ENCODE results near the gene ZNF484. TPM values are rescaled to one million over a fixed set of nuclear protein-coding genes. Genes with fewer than 3 reads are reported as not detected.
"Not testable (repeated sequence)": the region's sequence is repeated elsewhere in the genome, so short reads cannot be mapped to it uniquely, and the experiment has no call there.

The ZNF484 gene
- total RNA-seq, 2 donors from 2014 or later: 13.9 to 24.5 TPM

- Histone ChIP-seq H3K27me3 (replicated peaks; ENCODE audit: insufficient read depth) (no peaks in the 10 kb centered on the region), H3K4me1 (ENCODE audit: control insufficient read depth in 1 of 2, low read depth in 2 of 2) (no peaks in the 10 kb centered on the region), H3K36me3 (no peaks in the 10 kb centered on the region), H3K4me3 (no peak overlapping the region), H3K9me3 (no peaks in the 10 kb centered on the region), H3K27ac (no peak overlapping the region)
- no peak for ATAC-seq (ENCODE audit: insufficient number of reproducible peaks, low FRiP score, low read depth)
- TF ChIP-seq CTCF (IDR thresholded peaks at IDR 0.05): no peak
- no peak for DNase-seq (ENCODE audit: low spot score)
These were observed 19.5 kb upstream of the ZNF484 start for GRCh38 chr9:92897323-92897722.

- no peak for TF ChIP-seq CTCF (IDR thresholded peaks at IDR 0.05)
- H3K9me3 ChIP-seq: no peaks in the 10 kb centered on the region
- H3K36me3 ChIP-seq: no peaks in the 10 kb centered on the region
- no peaks in the 10 kb centered on the region for H3K27me3 ChIP-seq (replicated peaks; ENCODE audit: insufficient read depth)
- no peaks in the 10 kb centered on the region for H3K4me1 ChIP-seq (ENCODE audit: control insufficient read depth in 1 of 2, low read depth in 2 of 2)
- ATAC-seq (ENCODE audit: insufficient number of reproducible peaks, low FRiP score, low read depth): no peak
- H3K27ac ChIP-seq: no peak overlapping the region
- no peak overlapping the region for H3K4me3 ChIP-seq
- DNase-seq (ENCODE audit: low spot score): no peak
These were observed 18.1 kb upstream of the ZNF484 start for GRCh38 chr9:92895812-92896436.

GRCh38 chr9:92894711-92895362 lies 17.0 kb upstream of the ZNF484 start:
- H3K27me3 ChIP-seq (replicated peaks; ENCODE audit: insufficient read depth): no peaks in the 10 kb centered on the region
- DNase-seq (ENCODE audit: low spot score) (no peak), ATAC-seq (ENCODE audit: insufficient number of reproducible peaks, low FRiP score, low read depth) (no peak)
- no peak overlapping the region for H3K27ac ChIP-seq
- no peak for TF ChIP-seq CTCF (IDR thresholded peaks at IDR 0.05)
- no peaks in the 10 kb centered on the region for H3K9me3 ChIP-seq
- no peaks in the 10 kb centered on the region for H3K36me3 ChIP-seq
- H3K4me1 ChIP-seq (ENCODE audit: control insufficient read depth in 1 of 2, low read depth in 2 of 2): no peaks in the 10 kb centered on the region
- no peak overlapping the region for H3K4me3 ChIP-seq

GRCh38 chr9:92893916-92894610 lies 16.2 kb upstream of the ZNF484 start:
- not testable (repeated sequence) for DNase-seq (ENCODE audit: low spot score); H3K27me3 ChIP-seq (replicated peaks; ENCODE audit: insufficient read depth); H3K9me3 ChIP-seq; H3K36me3 ChIP-seq; H3K4me1 ChIP-seq (ENCODE audit: control insufficient read depth in 1 of 2, low read depth in 2 of 2); ATAC-seq (ENCODE audit: insufficient number of reproducible peaks, low FRiP score, low read depth); H3K27ac ChIP-seq; H3K4me3 ChIP-seq

- H3K27me3 ChIP-seq (replicated peaks; ENCODE audit: insufficient read depth); H3K36me3 ChIP-seq: not testable (repeated sequence)
These were observed 14.4 kb upstream of the ZNF484 start for GRCh38 chr9:92892276-92892675.

GRCh38 chr9:92890761-92891160 lies 12.9 kb upstream of the ZNF484 start:
- no peak for TF ChIP-seq CTCF (IDR thresholded peaks at IDR 0.05)
- Histone ChIP-seq H3K9me3 (no peaks in the 10 kb centered on the region), H3K4me1 (ENCODE audit: control insufficient read depth in 1 of 2, low read depth in 2 of 2) (no peaks in the 10 kb centered on the region), H3K4me3 (no peak overlapping the region), H3K27me3 (replicated peaks; ENCODE audit: insufficient read depth) (no peaks in the 10 kb centered on the region), H3K36me3 (no peaks in the 10 kb centered on the region), H3K27ac (no peak overlapping the region)
- DNase-seq (ENCODE audit: low spot score) (no peak), ATAC-seq (ENCODE audit: insufficient number of reproducible peaks, low FRiP score, low read depth) (no peak)

More at GRCh38 chr9:92892276-92892675, 14.4 kb upstream of the ZNF484 start:
- H3K9me3 ChIP-seq; DNase-seq (ENCODE audit: low spot score); H3K27ac ChIP-seq; H3K4me3 ChIP-seq; ATAC-seq (ENCODE audit: insufficient number of reproducible peaks, low FRiP score, low read depth); H3K4me1 ChIP-seq (ENCODE audit: control insufficient read depth in 1 of 2, low read depth in 2 of 2): not testable (repeated sequence)
